DMS53 treated with DMSO at 0.1 percent for 48 hours (cell line): Measurements from ENCODE around the gene FNBP1L.

ENCODE experiments used
- DNase-seq: peaks from one replicate; lab custom pipeline; 2025; ENCODE audit not compliant: unreplicated experiment; lab: John Stamatoyannopoulos, UW

Gene FNBP1L

GRCh38 chr1:93447481-93448291, at the start of gene FNBP1L:
TSS of gene FNBP1L (plus strand) at chr1:93448118. CDS start at chr1:93448282, 164 bp downstream.
- peak; percentile 90 for DNase-seq

- no peak for DNase-seq
These were observed 48.1 kb upstream of the FNBP1L start for GRCh38 chr1:93399781-93400180.

- DNase-seq: no peak
These were observed 39.7 kb upstream of the FNBP1L start for GRCh38 chr1:93408203-93408602.

DNA sequence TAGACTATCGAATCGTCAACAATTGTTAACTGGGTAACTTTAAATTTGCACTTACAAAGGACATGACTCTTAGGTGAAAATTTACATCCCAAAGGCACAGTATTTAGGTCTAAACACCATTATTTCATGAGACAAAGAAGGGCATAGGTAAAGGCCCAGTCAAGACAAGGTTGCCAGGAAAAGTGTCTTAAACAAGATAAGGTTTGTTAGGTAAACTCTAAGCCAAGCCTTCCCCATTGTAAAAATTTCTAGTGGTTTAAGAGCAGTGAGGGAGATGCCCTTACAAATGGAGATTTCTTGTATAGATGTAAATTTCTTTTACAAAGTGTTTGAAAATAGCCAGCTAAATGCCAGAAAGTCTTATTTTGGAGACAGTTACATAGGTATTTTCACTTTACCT, 36.9 kb upstream of the FNBP1L start:
- no peak for DNase-seq

GRCh38 chr1:93414749-93415148, 33.2 kb upstream of the FNBP1L start:
- DNase-seq: no peak

DNA sequence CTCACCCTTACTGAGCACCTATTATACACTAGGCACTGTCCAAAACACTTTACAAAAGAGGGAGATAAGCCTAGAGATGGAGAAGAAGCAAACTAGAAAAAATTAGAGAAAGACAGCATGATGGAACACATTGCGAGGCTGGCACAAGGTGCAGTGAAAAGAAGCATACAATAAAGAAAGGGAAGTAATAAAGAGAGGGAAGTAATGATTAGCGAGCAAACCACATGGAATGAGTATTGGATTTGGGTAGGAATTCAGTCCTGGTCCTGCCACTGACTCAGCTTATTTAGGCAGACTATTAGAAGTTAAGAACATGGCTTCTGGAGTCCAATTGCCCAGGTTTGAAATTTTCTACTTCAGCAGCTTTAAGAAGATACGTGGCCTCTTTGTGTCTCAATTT, 32.6 kb upstream of the FNBP1L start:
- no peak for DNase-seq

- no peak for DNase-seq
These were observed 31.7 kb upstream of the FNBP1L start for GRCh38 chr1:93416183-93416582.

GRCh38 chr1:93419344-93419743, 28.6 kb upstream of the FNBP1L start:
- DNase-seq: no peak

DNA sequence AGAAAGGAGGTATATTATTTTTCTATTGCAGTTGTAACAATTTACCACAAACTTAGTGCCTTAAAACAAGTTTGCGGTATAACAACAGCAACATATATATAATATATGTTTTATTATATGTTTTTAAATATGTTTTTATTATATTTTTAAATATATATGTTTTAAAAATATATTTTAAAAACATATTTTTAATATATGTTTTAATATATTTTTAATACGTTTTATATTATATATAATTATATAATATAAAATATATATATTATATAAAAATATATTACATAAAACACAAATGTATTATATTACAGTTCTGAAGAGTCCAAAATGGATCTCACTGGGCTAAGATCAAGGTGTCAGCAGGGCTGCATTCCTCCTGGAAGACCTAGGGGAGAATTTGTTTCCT, 27.5 kb upstream of the FNBP1L start:
- no peak for DNase-seq

GRCh38 chr1:93426181-93426580, 21.7 kb upstream of the FNBP1L start:
- DNase-seq: no peak

DNA sequence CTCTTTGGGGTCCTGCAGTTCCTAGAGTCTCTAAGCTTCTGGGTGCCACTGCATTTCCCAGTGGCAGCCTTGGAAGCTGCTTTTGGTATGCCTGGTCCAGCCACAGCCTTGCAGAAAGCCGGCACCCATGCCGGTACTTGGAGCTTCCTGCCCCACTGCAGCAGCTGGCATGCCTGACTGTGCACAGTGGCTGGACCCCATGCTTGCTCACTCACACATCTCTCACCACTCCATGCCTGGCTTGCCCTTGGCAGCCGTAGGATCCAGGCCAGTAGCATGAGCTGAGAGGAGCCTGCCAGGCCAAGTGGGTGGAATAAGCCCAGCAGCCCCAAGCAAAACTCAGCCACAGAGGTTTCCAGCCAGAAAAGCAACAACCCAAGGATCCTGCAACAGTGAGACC, 20.3 kb upstream of the FNBP1L start:
- no peak for DNase-seq

- no peak for DNase-seq
These were observed 14.4 kb upstream of the FNBP1L start for GRCh38 chr1:93433407-93433961.

- DNase-seq: no peak
These were observed 13.8 kb upstream of the FNBP1L start for GRCh38 chr1:93434088-93434487.

DNA sequence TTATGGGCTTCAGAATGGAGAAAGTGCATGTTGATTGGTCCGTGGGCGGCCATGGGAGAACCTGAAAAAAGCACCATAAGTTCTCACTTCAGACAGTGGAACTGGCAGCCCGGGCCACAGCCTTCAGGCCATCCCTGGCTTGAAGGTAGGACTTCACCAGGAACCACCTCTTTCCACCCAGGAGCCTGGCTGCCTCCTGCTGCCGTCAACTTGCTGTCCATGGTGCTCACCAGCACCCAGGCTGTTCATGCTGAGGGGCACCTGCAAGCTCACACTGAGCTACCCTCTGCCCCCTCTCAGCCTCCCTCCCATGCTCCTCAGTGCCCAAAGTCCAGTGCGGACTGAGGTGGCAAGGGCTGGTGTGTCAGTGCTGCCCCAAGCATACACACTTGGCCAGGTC, 12.9 kb upstream of the FNBP1L start:
- no peak for DNase-seq

DNA sequence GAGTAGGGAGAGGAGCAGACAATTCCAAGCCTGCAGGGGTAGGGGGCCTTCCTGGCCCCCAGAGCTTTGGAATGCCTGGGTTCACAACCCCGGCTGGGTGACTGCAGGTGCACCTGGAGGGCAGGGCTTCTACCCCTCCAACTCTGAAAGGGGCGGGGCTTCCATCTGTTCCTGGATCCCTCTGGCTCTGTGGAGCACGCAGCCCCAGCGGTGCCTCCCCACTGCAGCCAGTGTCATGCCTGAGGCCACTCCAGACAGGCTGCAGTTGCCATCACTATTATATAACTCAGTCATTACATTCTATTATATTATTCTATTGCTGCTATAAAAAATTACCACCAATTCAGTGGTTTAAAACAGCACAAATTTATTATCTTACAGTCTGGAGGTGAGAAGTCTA, 12.5 kb upstream of the FNBP1L start:
- no peak for DNase-seq

DNA sequence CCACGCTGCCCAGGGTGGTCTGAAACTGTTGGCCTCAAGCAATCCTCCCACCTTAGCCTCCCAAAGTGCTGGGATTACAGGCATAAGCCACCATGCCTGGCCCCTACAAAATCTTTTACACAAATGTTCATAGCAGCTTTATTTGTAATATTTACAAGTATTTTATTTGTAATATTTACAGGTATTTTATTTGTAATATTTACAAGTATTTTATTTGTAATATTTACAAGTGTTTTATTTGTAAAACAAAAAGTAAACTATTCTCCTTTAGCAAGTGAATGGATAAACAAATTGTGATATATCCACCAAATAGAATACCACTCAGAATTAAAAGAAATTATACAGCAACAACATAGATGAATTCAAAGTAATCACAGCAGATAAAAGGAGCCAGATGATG, 11.4 kb upstream of the FNBP1L start:
- no peak for DNase-seq

GRCh38 chr1:93437976-93438605, 9.8 kb upstream of the FNBP1L start:
- peak; percentile 84 for DNase-seq

DNA sequence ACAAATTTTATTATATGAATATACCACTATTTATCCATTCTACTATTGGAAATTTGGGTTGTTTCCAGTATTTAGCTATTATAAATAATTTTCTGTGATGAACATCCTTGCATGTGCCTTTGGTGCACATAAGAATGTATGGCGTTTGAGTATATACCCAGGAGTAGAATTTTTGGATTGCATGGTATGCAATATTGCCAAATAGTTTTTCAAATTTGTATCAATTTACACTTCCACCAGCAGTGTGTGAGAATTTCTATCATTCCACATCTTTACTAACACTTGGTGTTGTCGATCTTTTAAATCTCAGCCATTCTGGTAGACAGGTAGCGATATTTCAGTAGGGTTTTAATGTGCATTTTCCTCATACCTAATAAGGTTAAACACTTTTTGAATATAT, 9.2 kb upstream of the FNBP1L start:
- no peak for DNase-seq

DNA sequence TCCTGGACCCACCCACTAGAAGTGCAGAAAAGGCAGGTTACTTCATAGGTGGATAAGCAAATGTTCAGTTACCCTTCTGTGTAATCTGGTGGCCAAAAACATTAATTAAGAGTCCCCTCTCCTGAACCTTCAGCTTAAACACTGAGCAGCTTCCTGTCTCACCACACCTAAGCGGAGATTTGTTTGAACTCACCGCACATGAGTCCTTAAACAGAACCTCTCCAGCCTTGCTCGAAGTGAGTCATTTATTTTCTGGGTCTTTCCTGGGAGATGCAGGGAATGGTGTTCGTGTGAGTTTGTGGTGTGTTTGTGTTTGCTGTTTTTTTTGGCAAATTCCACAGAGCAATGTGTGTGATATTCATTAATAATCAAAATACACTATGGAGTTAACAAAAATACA, 7.6 kb upstream of the FNBP1L start:
- DNase-seq: peak; percentile 35

GRCh38 chr1:93440706-93441105, 7.2 kb upstream of the FNBP1L start:
- no peak for DNase-seq

DNA sequence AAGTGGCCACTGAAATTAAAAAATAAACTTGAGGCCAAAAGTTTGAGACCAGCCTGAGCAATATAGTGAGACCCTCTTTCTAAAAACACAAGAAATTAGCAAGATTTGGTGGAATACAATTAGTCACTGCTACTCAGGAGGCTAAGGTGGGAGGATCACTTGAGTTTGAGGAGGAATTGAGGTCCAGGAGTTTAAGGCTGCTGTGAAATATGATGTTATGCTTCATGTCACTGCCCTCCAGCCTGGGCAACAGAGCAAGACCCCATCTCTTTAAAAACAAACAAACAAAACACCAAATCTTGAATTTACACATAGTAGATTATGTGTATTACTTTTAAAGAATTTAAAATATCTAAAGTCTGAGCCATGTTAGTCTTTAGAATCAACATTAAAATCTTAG, 6.3 kb upstream of the FNBP1L start:
- DNase-seq: no peak

- no peak for DNase-seq
These were observed 5.8 kb upstream of the FNBP1L start for GRCh38 chr1:93442008-93442666.
